ENCODE results near the gene IRF1. TPM values are rescaled to one million over a fixed set of nuclear protein-coding genes. Genes with fewer than 3 reads are reported as not detected.
A peak's percentile ranks its signal among the peaks of the same experiment; 100 is the strongest.

The IRF1 gene
- total RNA-seq, 1 donor: 22.1 TPM

DNA sequence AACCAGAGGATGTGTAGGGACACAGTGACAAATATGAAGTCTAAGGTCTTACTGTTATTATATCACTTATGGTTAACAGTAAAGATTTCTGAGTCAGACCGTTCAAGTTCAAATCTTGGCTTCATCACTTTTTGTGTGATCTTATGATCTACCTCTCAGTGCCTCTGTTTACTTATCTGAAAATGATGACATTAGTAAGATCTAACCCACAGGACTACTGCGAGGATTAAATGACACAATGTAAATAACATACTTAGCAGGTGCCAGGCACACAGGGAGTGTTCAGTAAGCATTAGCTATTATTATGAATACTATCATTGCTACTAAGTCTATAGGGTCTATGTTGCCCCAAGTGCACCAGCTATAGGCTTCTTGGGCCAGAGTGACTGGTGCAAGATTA, 2.0 kb downstream of the IRF1 start:
- no peak for DNase-seq (ENCODE audit: insufficient read length, low spot score, missing footprints)
- H3K36me3 ChIP-seq (ENCODE audit: insufficient read depth, low read length): peaks cover 50% of the 10 kb centered on the region
- peaks cover 43% of the 10 kb centered on the region for H3K79me2 ChIP-seq (ENCODE audit: insufficient read depth, low read length)
- H2AFZ ChIP-seq (ENCODE audit: low read length): no peak overlapping the region
- H3K9me3 ChIP-seq (ENCODE audit: low read depth, low read length): no peaks in the 10 kb centered on the region
- H3K4me2 ChIP-seq (ENCODE audit: insufficient read depth, low read length): peak overlapping the region; percentile 97
- no peaks in the 10 kb centered on the region for H3K27me3 ChIP-seq (ENCODE audit: insufficient read depth, low read length)
- peaks cover 30% of the 10 kb centered on the region for H3K4me1 ChIP-seq (ENCODE audit: insufficient read depth, low read length)
- H3K4me3 ChIP-seq (ENCODE audit: insufficient read depth, low read length): peak overlapping the region; percentile 95
- H4K20me1 ChIP-seq (ENCODE audit: insufficient read depth, low read length): peaks cover 50% of the 10 kb centered on the region
- TF ChIP-seq, protein P1, sequence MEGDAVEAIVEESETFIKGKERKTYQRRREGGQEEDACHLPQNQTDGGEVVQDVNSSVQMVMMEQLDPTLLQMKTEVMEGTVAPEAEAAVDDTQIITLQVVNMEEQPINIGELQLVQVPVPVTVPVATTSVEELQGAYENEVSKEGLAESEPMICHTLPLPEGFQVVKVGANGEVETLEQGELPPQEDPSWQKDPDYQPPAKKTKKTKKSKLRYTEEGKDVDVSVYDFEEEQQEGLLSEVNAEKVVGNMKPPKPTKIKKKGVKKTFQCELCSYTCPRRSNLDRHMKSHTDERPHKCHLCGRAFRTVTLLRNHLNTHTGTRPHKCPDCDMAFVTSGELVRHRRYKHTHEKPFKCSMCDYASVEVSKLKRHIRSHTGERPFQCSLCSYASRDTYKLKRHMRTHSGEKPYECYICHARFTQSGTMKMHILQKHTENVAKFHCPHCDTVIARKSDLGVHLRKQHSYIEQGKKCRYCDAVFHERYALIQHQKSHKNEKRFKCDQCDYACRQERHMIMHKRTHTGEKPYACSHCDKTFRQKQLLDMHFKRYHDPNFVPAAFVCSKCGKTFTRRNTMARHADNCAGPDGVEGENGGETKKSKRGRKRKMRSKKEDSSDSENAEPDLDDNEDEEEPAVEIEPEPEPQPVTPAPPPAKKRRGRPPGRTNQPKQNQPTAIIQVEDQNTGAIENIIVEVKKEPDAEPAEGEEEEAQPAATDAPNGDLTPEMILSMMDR (IDR thresholded peaks at IDR 0.05; ENCODE audit: extremely low read depth, low read depth, low read length): no peak
- H3K27ac ChIP-seq (ENCODE audit: low read depth, low read length): no peak overlapping the region

DNA sequence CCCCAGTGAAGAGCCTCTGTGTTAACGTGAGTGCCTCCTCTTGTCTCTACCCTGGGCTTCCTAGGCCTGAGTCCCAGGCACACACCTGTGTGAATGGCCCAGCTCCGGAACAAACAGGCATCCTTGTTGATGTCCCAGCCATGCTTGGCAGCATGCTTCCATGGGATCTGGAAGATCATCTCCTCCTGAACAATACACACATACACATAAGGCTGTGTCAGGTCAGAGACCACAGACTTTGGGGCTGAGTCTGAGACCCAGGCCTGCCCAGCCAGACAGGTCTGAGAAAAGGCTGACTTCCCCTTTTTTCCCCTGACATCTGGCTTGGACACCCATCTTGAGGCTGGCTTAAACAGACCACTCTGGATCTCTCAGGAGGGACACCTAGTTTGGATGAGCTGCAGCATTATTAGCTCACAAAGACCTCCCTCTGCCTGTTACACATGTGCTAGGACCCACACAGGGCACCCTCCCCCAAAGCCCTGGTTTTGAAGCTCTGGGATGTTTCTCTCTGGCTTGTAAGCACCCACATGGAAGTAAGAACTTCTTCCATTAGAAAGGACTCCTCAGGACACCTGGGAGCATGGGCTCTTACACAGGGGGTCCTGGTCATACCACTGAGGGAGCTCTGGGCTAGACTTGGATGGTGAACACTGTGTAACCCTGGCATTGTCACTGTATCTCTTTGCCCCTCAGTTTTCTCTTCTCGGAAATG, 2.6 kb downstream of the IRF1 start:
- peaks cover 56% of the 10 kb centered on the region for H3K36me3 ChIP-seq (ENCODE audit: insufficient read depth, low read length)
- no peak overlapping the region for H3K4me3 ChIP-seq (ENCODE audit: insufficient read depth, low read length)
- TF ChIP-seq, protein P1 (IDR thresholded peaks at IDR 0.05; ENCODE audit: extremely low read depth, low read depth, low read length): no peak

DNA sequence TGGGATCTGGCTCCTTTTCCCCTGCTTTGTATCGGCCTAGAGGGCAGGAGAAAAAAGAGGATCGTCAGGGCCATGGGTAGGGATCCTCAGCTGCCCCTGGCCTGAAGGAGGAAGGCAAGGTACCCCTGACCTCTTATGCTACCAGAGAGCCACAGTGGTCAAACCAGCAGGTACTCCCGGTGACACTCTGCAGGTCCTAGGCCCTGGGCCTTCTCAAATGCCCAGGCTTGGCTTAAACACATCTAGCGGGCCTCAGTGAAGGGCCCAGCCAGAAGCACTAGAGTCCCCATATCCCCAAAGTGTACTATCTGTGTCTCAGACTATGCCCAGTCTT, 3.5 kb downstream of the IRF1 start:
- no peak overlapping the region for H3K4me3 ChIP-seq (ENCODE audit: insufficient read depth, low read length)

More for the DNA sequence above, 2.6 kb downstream of the IRF1 start:
- H3K79me2 ChIP-seq (ENCODE audit: insufficient read depth, low read length): peaks cover 43% of the 10 kb centered on the region
- peaks cover 30% of the 10 kb centered on the region for H3K4me1 ChIP-seq (ENCODE audit: insufficient read depth, low read length)
- no peak overlapping the region for H3K27ac ChIP-seq (ENCODE audit: low read depth, low read length)
- H3K27me3 ChIP-seq (ENCODE audit: insufficient read depth, low read length): no peaks in the 10 kb centered on the region
- H3K4me2 ChIP-seq (ENCODE audit: insufficient read depth, low read length): no peak overlapping the region
- DNase-seq (ENCODE audit: insufficient read length, low spot score, missing footprints): no peak
- H4K20me1 ChIP-seq (ENCODE audit: insufficient read depth, low read length): peaks cover 50% of the 10 kb centered on the region
- no peak overlapping the region for H2AFZ ChIP-seq (ENCODE audit: low read length)
- H3K9me3 ChIP-seq (ENCODE audit: low read depth, low read length): no peaks in the 10 kb centered on the region

More for the DNA sequence above, 3.5 kb downstream of the IRF1 start:
- no peak overlapping the region for H3K4me2 ChIP-seq (ENCODE audit: insufficient read depth, low read length)
- H3K36me3 ChIP-seq (ENCODE audit: insufficient read depth, low read length): peaks cover 56% of the 10 kb centered on the region
- H2AFZ ChIP-seq (ENCODE audit: low read length): no peak overlapping the region
- H4K20me1 ChIP-seq (ENCODE audit: insufficient read depth, low read length): peaks cover 50% of the 10 kb centered on the region
- TF ChIP-seq, protein P1 (IDR thresholded peaks at IDR 0.05; ENCODE audit: extremely low read depth, low read depth, low read length): no peak
- peaks cover 25% of the 10 kb centered on the region for H3K4me1 ChIP-seq (ENCODE audit: insufficient read depth, low read length)
- H3K79me2 ChIP-seq (ENCODE audit: insufficient read depth, low read length): peaks cover 43% of the 10 kb centered on the region
- H3K27me3 ChIP-seq (ENCODE audit: insufficient read depth, low read length): no peaks in the 10 kb centered on the region
- H3K27ac ChIP-seq (ENCODE audit: low read depth, low read length): no peak overlapping the region
- DNase-seq (ENCODE audit: insufficient read length, low spot score, missing footprints): no peak
- H3K9me3 ChIP-seq (ENCODE audit: low read depth, low read length): no peaks in the 10 kb centered on the region
